Measurements from ENCODE around the gene CCR2. TPM values are rescaled to one million over a fixed set of nuclear protein-coding genes. Genes with fewer than 3 reads are reported as not detected.

CCR2 gene
- total RNA-seq, 4 donors from 2014 or later: 1.3 to 5.4 (median 4.1) TPM

- TF ChIP-seq CTCF (IDR thresholded peaks at IDR 0.05): no peak
- DNase-seq (ENCODE audit: low spot score): no peak
- no peak for ATAC-seq (ENCODE audit: low FRiP score)
Observed at GRCh38 chr3:46407970-46408369, 54.1 kb downstream of the CCR2 start.

- ATAC-seq (ENCODE audit: low FRiP score): no peak
- TF ChIP-seq CTCF (IDR thresholded peaks at IDR 0.05): no peak
- DNase-seq (ENCODE audit: low spot score): no peak
Observed at GRCh38 chr3:46408853-46409252, 54.9 kb downstream of the CCR2 start.

GRCh38 chr3:46409739-46410489 is 56.0 kb downstream of the CCR2 start:
- DNase-seq (ENCODE audit: low spot score): no peak
- TF ChIP-seq CTCF (IDR thresholded peaks at IDR 0.05): no peak
- ATAC-seq (ENCODE audit: low FRiP score): no peak

Other genes with a start within 250 kb of the CCR2 start
- gene CCR1, start 145.8 kb upstream of the CCR2 start, total RNA-seq: 10 to 100 TPM; 12.9 to 88.6 (median 25.1) TPM
- under 1 TPM in 1 of 4 donors, not detected in 3; 0.37 TPM for gene CCR3, start 111.7 kb upstream of the CCR2 start, total RNA-seq
- gene CCR5, start 16.8 kb downstream of the CCR2 start, total RNA-seq: 1 to 10 TPM in 2 of 4 donors, under 1 TPM in 2; 0.16 to 5.2 (median 0.78) TPM
- 10 to 100 TPM in 3 of 4 donors, 1 to 10 TPM in 1; 6.8 to 17.8 (median 12.8) TPM for gene CCRL2, start 53.1 kb downstream of the CCR2 start, total RNA-seq
- 1 to 10 TPM; 3.0 to 9.6 (median 6.9) TPM for gene LTF, start 110.8 kb downstream of the CCR2 start, total RNA-seq
- not detected for gene RTP3, start 143.9 kb downstream of the CCR2 start, total RNA-seq
- 1 to 10 TPM; 2.0 to 6.9 (median 3.8) TPM for gene LRRC2, start 212.2 kb downstream of the CCR2 start, total RNA-seq

All from omental fat pad (tissue), 4 donors.